CD14-positive monocyte (primary cell): Measurements from ENCODE around the gene PHOSPHO2. TPM values are rescaled to one million over a fixed set of nuclear protein-coding genes. Genes with fewer than 3 reads are reported as not detected.

Experiments
- DNase-seq, 3 donors: peaks; one replicate each; pipeline ENCODE4 v3.0.0-alpha.2; 2011 to 2022
- H2AFZ ChIP-seq: 2 replicates; pipeline ENCODE4 v1.6.0; 2012; ENCODE audit warnings: mild to moderate bottlenecking, low read depth, low read length, inconsistent platforms; ENCODE audit not compliant: insufficient read depth, poor library complexity, severe bottlenecking
- H3K27ac ChIP-seq, 2 donors: 1 replicate in 1 of 2; 2 replicates in 1 of 2; pipeline ENCODE4 v1.5.1; 2012 to 2013; ENCODE audit warnings: low read length in 2 of 2, control low read depth in 1 of 2, inconsistent platforms in 1 of 2, low read depth in 1 of 2, mild to moderate bottlenecking in 1 of 2
- H3K27me3 ChIP-seq, 2 donors: one replicate each; pipeline versions ENCODE4 v1.6.0 to v1.6.1; 2011 to 2013; ENCODE audit warnings: low read length in 2 of 2; ENCODE audit not compliant: control insufficient read depth in 2 of 2, insufficient read depth in 2 of 2
- H3K36me3 ChIP-seq, 2 donors: replicated peaks in 1 of 2; 1 replicate in 1 of 2; 2 replicates in 1 of 2; pipeline versions ENCODE4 v1.5.1 to v1.6.1; 2012 to 2013; ENCODE audit warnings: low read length in 2 of 2, control low read depth in 1 of 2, inconsistent platforms in 1 of 2, mild to moderate bottlenecking in 1 of 2; ENCODE audit not compliant: insufficient read depth in 2 of 2, control insufficient read depth in 1 of 2
- H3K4me1 ChIP-seq, 2 donors: 1 replicate in 1 of 2; 2 replicates in 1 of 2; pipeline versions ENCODE4 v1.5.1 to v1.6.1; 2012 to 2013; ENCODE audit warnings: low read length in 2 of 2, control low read depth in 1 of 2, inconsistent platforms in 1 of 2, mild to moderate bottlenecking in 1 of 2, moderate library complexity in 1 of 2; ENCODE audit not compliant: insufficient read depth in 2 of 2, control insufficient read depth in 1 of 2
- H3K4me2 ChIP-seq: replicated peaks from 2 replicates; pipeline ENCODE3; 2012; ENCODE audit warnings: low read length, moderate library complexity, mild to moderate bottlenecking; ENCODE audit not compliant: poor library complexity, severe bottlenecking; ENCODE audit errors: extremely low read depth
- H3K4me3 ChIP-seq, 3 experiments: fragments of 200-600 bp in 1 of 3; sonication (generic) in 1 of 3; replicated peaks in 1 of 3; 1 replicate in 2 of 3; 2 replicates in 1 of 3; pipeline ENCODE4 v1.5.1; 2011 to 2013; ENCODE audit warnings: low read length in 3 of 3, mild to moderate bottlenecking in 3 of 3, control low read depth in 2 of 3, low read depth in 2 of 3, inconsistent platforms in 1 of 3, moderate library complexity in 1 of 3
- H3K79me2 ChIP-seq: 2 replicates; pipeline ENCODE4 v1.6.0; 2012; ENCODE audit warnings: mild to moderate bottlenecking, control low read depth, inconsistent platforms, low read length, moderate library complexity; ENCODE audit not compliant: insufficient read depth
- H3K9ac ChIP-seq: 2 replicates; pipeline ENCODE4 v1.6.0; 2017; ENCODE audit warnings: low read length, mild to moderate bottlenecking; ENCODE audit not compliant: insufficient read depth, poor library complexity, severe bottlenecking
- H3K9me3 ChIP-seq, 2 donors: replicated peaks in 1 of 2; 1 replicate in 1 of 2; 2 replicates in 1 of 2; pipeline versions ENCODE4 v1.5.1 to v1.6.1; 2012 to 2013; ENCODE audit warnings: low read length in 2 of 2, control low read depth in 1 of 2; ENCODE audit not compliant: control insufficient read depth in 1 of 2, insufficient read depth in 1 of 2
- H4K20me1 ChIP-seq: 2 replicates; pipeline ENCODE4 v1.6.0; 2012; ENCODE audit warnings: mild to moderate bottlenecking, low read length, control low read depth, moderate library complexity; ENCODE audit not compliant: insufficient read depth
- H3K27ac Mint-ChIP-seq, 7 donors: one replicate each; pipeline ENCODE4 v1.8.0; 2020; ENCODE audit warnings: mild to moderate bottlenecking in 7 of 7, mixed read lengths in 7 of 7, moderate library complexity in 6 of 7, inconsistent platforms in 2 of 7
- H3K27me3 Mint-ChIP-seq, 3 donors: one replicate each; pipeline ENCODE4 v1.8.0; 2021 to 2022; ENCODE audit warnings: low read depth in 3 of 3, mild to moderate bottlenecking in 3 of 3, mixed read lengths in 3 of 3, moderate library complexity in 3 of 3, inconsistent platforms in 1 of 3
- H3K36me3 Mint-ChIP-seq, 2 donors: one replicate each; pipeline ENCODE4 v1.8.0; 2020; ENCODE audit warnings: mixed read lengths in 2 of 2, inconsistent platforms in 1 of 2, mild to moderate bottlenecking in 1 of 2
- H3K4me1 Mint-ChIP-seq: one replicate; pipeline ENCODE4 v1.8.0; 2020; ENCODE audit warnings: mild to moderate bottlenecking, mixed read lengths
- H3K4me3 Mint-ChIP-seq, 2 donors: one replicate each; pipeline ENCODE4 v1.8.0; 2020; ENCODE audit warnings: mild to moderate bottlenecking in 2 of 2, mixed read lengths in 2 of 2, moderate library complexity in 1 of 2
- H3K9me3 Mint-ChIP-seq, 7 donors: one replicate each; pipeline ENCODE4 v1.8.0; 2020 to 2022; ENCODE audit warnings: mixed read lengths in 7 of 7, mild to moderate bottlenecking in 6 of 7, moderate library complexity in 6 of 7, inconsistent platforms in 2 of 7
- WGBS: methylation state at CpG from one replicate; pipeline ENCODE4 v1.1.5; 2013; ENCODE audit warnings: missing lambda C conversion rate; ENCODE audit not compliant: insufficient coverage; 5-methylcytosine and 5-hydroxymethylcytosine counted together
- intact Hi-C, 2 donors: fragments of 100-400 bp; cut with micrococcal nuclease; formaldehyde crosslinking; loops; one replicate each; pipeline versions ENCODE4 v1.15.0 to v1.15.1; 2023
- polyA plus RNA-seq, 3 donors: library from polyadenylated mRNA; depleted of rRNA in 1 of 3; unstranded in 2 of 3; stranded (reverse) in 1 of 3; fragments of 300-500 nt in 2 of 3; fragments of >200 nt in 1 of 3; fragmentation: Illumina TruSeq in 2 of 3; gene quantifications; 1 replicate in 2 of 3; 2 replicates in 1 of 3; pipeline ENCODE4 v1.2.3, GENCODE V29; 2012 to 2021
- TF ChIP-seq, protein P1 (sequence below): fragments of 200-600 bp; IDR thresholded peaks from one replicate; pipeline ENCODE4 v1.8.0; 2022; ENCODE audit warnings: antibody characterized with exemption, mild to moderate bottlenecking

PHOSPHO2 gene
- polyA plus RNA-seq, 3 donors = 0.53 to 1.2 (median 0.74) TPM

DNA sequence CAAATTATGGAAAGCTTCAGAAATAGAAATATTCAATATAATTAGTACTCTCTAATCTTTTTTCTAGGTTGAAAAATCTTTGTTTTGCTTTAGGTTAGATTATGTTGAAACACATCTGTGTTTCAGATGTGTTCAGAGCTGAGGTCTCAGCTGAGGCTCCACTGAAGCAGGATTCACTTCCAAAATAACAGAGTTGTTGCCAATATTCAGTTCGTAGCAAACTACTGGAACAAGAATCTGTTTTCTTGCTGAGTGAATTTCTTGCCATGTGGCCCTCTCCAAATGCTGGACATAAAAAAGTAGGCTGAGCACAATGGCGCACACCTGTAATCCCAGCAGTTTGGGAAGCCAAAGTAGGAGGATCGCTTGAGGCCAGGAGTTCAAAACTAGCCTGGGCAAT, 8.7 kb downstream of the PHOSPHO2 start:
- H3K27me3 ChIP-seq = no peaks in the 10 kb centered on the region
- no peaks in the 10 kb centered on the region for H3K36me3 ChIP-seq
- no peak overlapping the region for H3K4me2 ChIP-seq
- Mint-ChIP-seq H3K27ac (no peak overlapping the region), H3K4me3 (no peak overlapping the region), H3K27me3 (peaks cover 0 to 1% (median 0%) of the 10 kb centered on the region in 3 donors), H3K4me1 (no peaks in the 10 kb centered on the region), H3K36me3 (peaks cover 0 to 3% of the 10 kb centered on the region in 2 donors), H3K9me3 (no peaks in the 10 kb centered on the region)
- H3K27ac ChIP-seq = no peak overlapping the region
- H3K4me1 ChIP-seq = no peaks in the 10 kb centered on the region
- no peaks in the 10 kb centered on the region for H3K79me2 ChIP-seq
- intact Hi-C loops = no loop called here
- 65% methylated on average over 2 of the region's 3 CpGs for WGBS
- TF ChIP-seq, protein P1, sequence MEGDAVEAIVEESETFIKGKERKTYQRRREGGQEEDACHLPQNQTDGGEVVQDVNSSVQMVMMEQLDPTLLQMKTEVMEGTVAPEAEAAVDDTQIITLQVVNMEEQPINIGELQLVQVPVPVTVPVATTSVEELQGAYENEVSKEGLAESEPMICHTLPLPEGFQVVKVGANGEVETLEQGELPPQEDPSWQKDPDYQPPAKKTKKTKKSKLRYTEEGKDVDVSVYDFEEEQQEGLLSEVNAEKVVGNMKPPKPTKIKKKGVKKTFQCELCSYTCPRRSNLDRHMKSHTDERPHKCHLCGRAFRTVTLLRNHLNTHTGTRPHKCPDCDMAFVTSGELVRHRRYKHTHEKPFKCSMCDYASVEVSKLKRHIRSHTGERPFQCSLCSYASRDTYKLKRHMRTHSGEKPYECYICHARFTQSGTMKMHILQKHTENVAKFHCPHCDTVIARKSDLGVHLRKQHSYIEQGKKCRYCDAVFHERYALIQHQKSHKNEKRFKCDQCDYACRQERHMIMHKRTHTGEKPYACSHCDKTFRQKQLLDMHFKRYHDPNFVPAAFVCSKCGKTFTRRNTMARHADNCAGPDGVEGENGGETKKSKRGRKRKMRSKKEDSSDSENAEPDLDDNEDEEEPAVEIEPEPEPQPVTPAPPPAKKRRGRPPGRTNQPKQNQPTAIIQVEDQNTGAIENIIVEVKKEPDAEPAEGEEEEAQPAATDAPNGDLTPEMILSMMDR = no peak
- H4K20me1 ChIP-seq = no peaks in the 10 kb centered on the region
- no peak overlapping the region for H3K4me3 ChIP-seq
- H3K9ac ChIP-seq = no peak overlapping the region
- H3K9me3 ChIP-seq = no peaks in the 10 kb centered on the region
- no peak for DNase-seq
- no peak overlapping the region for H2AFZ ChIP-seq

DNA sequence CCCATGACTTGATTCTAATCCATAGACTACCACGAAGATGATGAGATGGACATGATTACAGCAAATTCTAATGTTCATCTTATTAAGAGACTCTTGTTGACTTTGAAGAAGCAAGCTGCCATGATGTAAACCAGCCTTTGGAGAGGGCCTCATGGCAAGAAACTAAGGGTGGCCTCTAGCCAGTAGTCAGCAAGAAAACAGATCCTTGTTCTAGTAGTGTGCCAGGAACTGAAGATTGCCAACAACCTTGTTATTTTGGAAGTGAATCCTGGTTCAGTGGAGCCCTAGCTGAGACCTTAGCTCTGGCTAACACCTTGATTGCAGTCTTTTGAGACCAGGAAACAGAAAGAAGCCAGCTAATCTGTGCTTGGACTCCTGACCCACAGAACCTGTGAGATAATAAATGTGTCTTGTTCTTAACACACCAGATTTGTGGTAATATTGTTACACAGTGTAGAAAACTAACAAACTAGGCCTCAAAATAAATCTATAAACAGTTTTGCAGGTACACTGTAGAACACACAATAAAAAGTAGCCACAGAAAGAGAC, 10.0 kb downstream of the PHOSPHO2 start:
- Mint-ChIP-seq H3K27ac (no peak overlapping the region), H3K27me3 (peaks cover 0 to 1% (median 0%) of the 10 kb centered on the region in 3 donors), H3K4me3 (no peak overlapping the region), H3K9me3 (no peaks in the 10 kb centered on the region), H3K4me1 (no peaks in the 10 kb centered on the region), H3K36me3 (peaks cover 0 to 3% of the 10 kb centered on the region in 2 donors)
- no peaks in the 10 kb centered on the region for H3K27me3 ChIP-seq
- no peak overlapping the region for H3K27ac ChIP-seq
- no peaks in the 10 kb centered on the region for H3K79me2 ChIP-seq
- no peak overlapping the region for H3K4me2 ChIP-seq
- no peak overlapping the region for H3K4me3 ChIP-seq
- no peaks in the 10 kb centered on the region for H3K9me3 ChIP-seq
- intact Hi-C loops = no loop called here
- H3K36me3 ChIP-seq = no peaks in the 10 kb centered on the region
- TF ChIP-seq, protein P1 = no peak
- no peak overlapping the region for H2AFZ ChIP-seq
- H3K9ac ChIP-seq = no peak overlapping the region
- H4K20me1 ChIP-seq = no peaks in the 10 kb centered on the region
- DNase-seq = no peak
- WGBS = no CpG with 5 or more reads among the region's 1 CpG
- H3K4me1 ChIP-seq = no peaks in the 10 kb centered on the region
